GM23248 (cell line): ENCODE data around the gene CACNA1I. TPM values are rescaled to one million over a fixed set of nuclear protein-coding genes. Genes with fewer than 3 reads are reported as not detected.

Experiments used
- DNase-seq: peaks from one replicate; pipeline ENCODE4 v3.0.0-alpha.2; 2015
- H2AFZ ChIP-seq: fragments of 200-600 bp; sonication (generic); 2 replicates; pipeline ENCODE4 v1.6.1; 2016; ENCODE audit warnings: antibody characterized with exemption
- H3F3A ChIP-seq: fragments of 200-600 bp; sonication (generic); 2 replicates; pipeline ENCODE4 v1.6.1; 2016; ENCODE audit warnings: mild to moderate bottlenecking, antibody characterized with exemption, mixed run types; ENCODE audit not compliant: insufficient read depth
- H3K27ac ChIP-seq: fragments of 200-600 bp; sonication (generic); 2 replicates; pipeline ENCODE4 v1.5.1; 2016; ENCODE audit warnings: mild to moderate bottlenecking
- H3K27me3 ChIP-seq: fragments of 200-600 bp; sonication (generic); replicated peaks from 2 replicates; pipeline ENCODE4 v1.6.1; 2016; ENCODE audit warnings: mild to moderate bottlenecking; ENCODE audit not compliant: insufficient read depth
- H3K36me3 ChIP-seq: fragments of 200-600 bp; sonication (generic); 2 replicates; pipeline ENCODE4 v1.6.1; 2016; ENCODE audit warnings: low read depth, mild to moderate bottlenecking
- H3K4me1 ChIP-seq: fragments of 200-600 bp; sonication (generic); 2 replicates; pipeline ENCODE4 v1.6.1; 2016; ENCODE audit warnings: mild to moderate bottlenecking; ENCODE audit not compliant: insufficient read depth
- H3K4me2 ChIP-seq: fragments of 200-600 bp; sonication (generic); one replicate; pipeline ENCODE4 v1.6.1; 2016; ENCODE audit warnings: mild to moderate bottlenecking; ENCODE audit not compliant: unreplicated experiment
- H3K4me3 ChIP-seq: fragments of 200-600 bp; sonication (generic); 2 replicates; pipeline ENCODE4 v1.5.1; 2016; ENCODE audit warnings: mild to moderate bottlenecking
- H3K79me2 ChIP-seq: fragments of 200-600 bp; sonication (generic); 2 replicates; pipeline ENCODE4 v1.6.1; 2016; ENCODE audit warnings: mild to moderate bottlenecking; ENCODE audit not compliant: insufficient read depth
- H3K9ac ChIP-seq: fragments of 200-600 bp; sonication (generic); 2 replicates; pipeline ENCODE4 v1.6.1; 2016; ENCODE audit warnings: mild to moderate bottlenecking
- H3K9me2 ChIP-seq: fragments of 200-600 bp; sonication (generic); 2 replicates; pipeline ENCODE4 v1.6.1; 2016; ENCODE audit warnings: mixed run types, mild to moderate bottlenecking, moderate library complexity; ENCODE audit not compliant: insufficient read depth
- H3K9me3 ChIP-seq: fragments of 200-600 bp; sonication (generic); one replicate; pipeline ENCODE4 v1.6.1; 2017; ENCODE audit warnings: low read depth
- H4K20me1 ChIP-seq: fragments of 200-600 bp; sonication (generic); 2 replicates; pipeline ENCODE4 v1.6.0; 2016; ENCODE audit not compliant: insufficient read depth
- EZH2 ChIP-seq: fragments of 200-600 bp; sonication (generic); IDR thresholded peaks from 2 replicates; pipeline ENCODE4 v1.6.1; 2018; ENCODE audit warnings: antibody characterized with exemption, mild to moderate bottlenecking; ENCODE audit not compliant: insufficient read depth, poor library complexity, severe bottlenecking
- EZH2phosphoT487 ChIP-seq: fragments of 200-600 bp; sonication (generic); IDR thresholded peaks from 2 replicates; pipeline ENCODE4 v1.6.1; 2018; ENCODE audit warnings: antibody characterized with exemption, moderate library complexity, mild to moderate bottlenecking, low read depth; ENCODE audit not compliant: insufficient read depth
- WGBS, 2 experiments: methylation state at CpG; one replicate each; pipeline ENCODE4 v1.1.6; 2015 to 2017; ENCODE audit warnings: low lambda C conversion rate in 2 of 2, low coverage in 1 of 2; ENCODE audit errors: missing lambda C conversion rate in 2 of 2; 5-methylcytosine and 5-hydroxymethylcytosine counted together
- in situ Hi-C: fragments of 300-500 bp; cut with MboI; formaldehyde crosslinking; loops from 2 replicates; pipeline ENCODE4 v1.15.0; 2020
- polyA plus RNA-seq: library from polyadenylated mRNA; unstranded; fragments of >200 nt; fragmentation: Nextera tagmentation; extraction: Ambion mirVana; gene quantifications from 2 replicates; pipeline ENCODE4 v1.2.1, GENCODE V29; 2016
- total RNA-seq: library from RNA; depleted of rRNA; stranded (reverse); fragments of >200 nt; shearing (Covaris generic); gene quantifications from 2 replicates; pipeline ENCODE4 v1.2.3, GENCODE V29; 2014

CACNA1I gene
- total and polyA plus RNA-seq, 2 experiments from 2014 or later = not detected

- H3K4me3 ChIP-seq = no peak overlapping the region
- no peaks in the 10 kb centered on the region for H3K9me2 ChIP-seq
- H3K4me1 ChIP-seq = peaks cover 11% of the 10 kb centered on the region
- H2AFZ ChIP-seq = no peak overlapping the region
- no peak overlapping the region for H3K27ac ChIP-seq
- no peaks in the 10 kb centered on the region for H3F3A ChIP-seq
- WGBS, 2 experiments = 57 to 59% methylated on average over 6 of the region's 6 CpGs
- TF ChIP-seq EZH2 (no peak), EZH2phosphoT487 (no peak)
- no peak overlapping the region for H3K4me2 ChIP-seq
- no peaks in the 10 kb centered on the region for H3K9me3 ChIP-seq
- H4K20me1 ChIP-seq = no peaks in the 10 kb centered on the region
- no peak overlapping the region for H3K9ac ChIP-seq
- H3K36me3 ChIP-seq = no peaks in the 10 kb centered on the region
- no peaks in the 10 kb centered on the region for H3K79me2 ChIP-seq
- no peak for DNase-seq
- H3K27me3 ChIP-seq = peaks cover 9% of the 10 kb centered on the region; the same call in 1 of the 2 replicates
- in situ Hi-C loops = loop anchor here (25.0 kb wide), 1 partner anchor 109 kb away; no protein-coding TSS in a partner anchor
These were observed 26.0 kb downstream of the CACNA1I start for GRCh38 chr22:39596601-39597000.

DNA sequence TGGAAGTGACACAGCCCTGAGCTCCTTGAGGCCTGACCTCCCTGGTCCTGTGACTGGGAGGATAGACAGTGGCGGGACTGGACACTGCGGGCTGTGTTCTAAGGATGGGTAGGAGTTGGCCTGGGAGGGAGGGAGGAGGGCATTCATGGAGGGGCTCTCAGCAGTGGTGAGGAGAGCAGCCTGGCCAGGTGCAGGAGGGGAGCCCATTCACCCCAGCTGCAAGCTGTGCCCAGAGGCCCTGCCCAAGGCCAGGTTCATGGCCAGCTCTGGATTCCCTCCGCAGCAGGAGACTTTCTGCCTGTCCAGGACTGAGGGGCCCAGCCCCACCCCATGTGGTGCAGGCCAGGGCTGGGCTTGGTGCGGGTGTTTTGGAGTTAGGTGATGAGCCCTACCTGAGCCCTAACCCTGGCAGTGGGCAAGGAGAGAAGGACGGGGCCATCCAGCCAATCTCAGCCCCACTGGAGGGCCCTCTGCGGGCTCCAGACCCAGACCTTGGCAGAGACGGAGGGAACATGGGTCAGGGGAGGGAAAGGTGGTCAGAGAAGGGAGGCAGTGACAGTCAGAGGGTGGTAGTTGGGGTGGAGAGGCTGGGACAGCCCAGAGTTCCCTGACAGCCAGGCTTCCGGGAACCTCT lies 26.8 kb downstream of the CACNA1I start:
- Histone ChIP-seq H3K27ac (no peak overlapping the region), H2AFZ (no peak overlapping the region), H3K4me2 (no peak overlapping the region), H3K9me3 (no peaks in the 10 kb centered on the region), H4K20me1 (no peaks in the 10 kb centered on the region), H3K9ac (no peak overlapping the region), H3K9me2 (no peaks in the 10 kb centered on the region), H3K36me3 (no peaks in the 10 kb centered on the region), H3F3A (no peaks in the 10 kb centered on the region), H3K27me3 (peaks cover 11% of the 10 kb centered on the region; the same call in 1 of the 2 replicates), H3K79me2 (no peaks in the 10 kb centered on the region), H3K4me3 (no peak overlapping the region), H3K4me1 (peaks cover 7% of the 10 kb centered on the region)
- in situ Hi-C loops = loop anchor here (25.0 kb wide), 1 partner anchor 110 kb away; no protein-coding TSS in a partner anchor
- TF ChIP-seq EZH2 = no peak
- no peak for TF ChIP-seq EZH2phosphoT487
- 48 to 58% methylated on average over 7 of the region's 8 CpGs for WGBS, 2 experiments
- DNase-seq = no peak

DNA sequence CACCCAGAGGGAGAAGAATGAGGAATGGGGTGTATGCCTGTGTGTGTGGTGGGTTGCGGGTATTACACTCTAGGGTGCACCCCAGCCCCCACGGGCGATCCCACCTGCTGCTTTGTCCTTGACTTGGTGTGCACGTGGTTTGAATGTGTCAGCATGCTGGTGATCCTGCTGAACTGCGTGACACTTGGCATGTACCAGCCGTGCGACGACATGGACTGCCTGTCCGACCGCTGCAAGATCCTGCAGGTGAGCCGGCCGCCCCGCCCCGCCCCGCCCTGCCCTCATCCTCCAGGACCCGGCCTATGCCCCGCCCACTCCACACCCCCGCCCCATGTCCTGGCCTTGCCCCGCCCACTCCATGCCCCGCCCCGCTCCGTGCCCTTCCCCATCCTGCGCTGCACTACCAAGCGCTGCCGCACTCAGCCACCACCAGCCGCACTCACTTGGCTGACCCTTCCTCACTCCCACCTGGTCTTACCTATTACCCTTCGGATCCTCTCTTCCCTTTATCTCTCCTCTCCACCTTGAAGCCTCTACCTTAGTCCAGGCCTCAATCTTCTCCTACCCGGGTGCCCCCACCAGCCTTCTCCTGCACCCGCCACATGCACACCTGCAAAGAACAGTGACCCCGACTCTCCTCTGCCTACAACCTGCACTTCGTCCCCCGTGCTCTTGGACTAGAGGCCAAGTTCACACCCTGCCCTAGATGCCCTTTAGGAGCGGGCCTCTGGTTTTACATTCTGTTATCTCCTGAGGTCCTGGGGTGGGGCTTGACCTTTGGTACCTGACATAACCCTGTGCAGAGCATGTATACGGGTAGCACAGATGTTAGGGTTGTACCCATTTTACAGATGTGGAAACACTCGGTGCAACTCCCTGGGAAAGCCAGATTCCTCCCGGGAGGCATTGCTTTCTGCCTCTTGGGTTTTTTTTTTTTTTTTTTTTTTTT lies 27.7 kb downstream of the CACNA1I start:
- TF ChIP-seq EZH2 = no peak
- TF ChIP-seq EZH2phosphoT487 = no peak
- no peaks in the 10 kb centered on the region for H3K9me3 ChIP-seq
- in situ Hi-C loops = loop anchor here (25.0 kb wide), 1 partner anchor 111 kb away; no protein-coding TSS in a partner anchor
- no peaks in the 10 kb centered on the region for H4K20me1 ChIP-seq
- whole genome bisulfite sequencing, 2 experiments = 19 to 22% methylated on average over 26 to 36 of the region's 36 CpGs
- no peaks in the 10 kb centered on the region for H3K4me1 ChIP-seq
- H3F3A ChIP-seq = no peaks in the 10 kb centered on the region
- no peaks in the 10 kb centered on the region for H3K9me2 ChIP-seq
- no peak overlapping the region for H3K27ac ChIP-seq
- H3K36me3 ChIP-seq = no peaks in the 10 kb centered on the region
- H3K79me2 ChIP-seq = no peaks in the 10 kb centered on the region
- no peak overlapping the region for H3K4me2 ChIP-seq
- DNase-seq = peak; percentile 25
- no peak overlapping the region for H2AFZ ChIP-seq
- no peak overlapping the region for H3K9ac ChIP-seq
- H3K27me3 ChIP-seq = peaks cover 20% of the 10 kb centered on the region
- no peak overlapping the region for H3K4me3 ChIP-seq

DNA sequence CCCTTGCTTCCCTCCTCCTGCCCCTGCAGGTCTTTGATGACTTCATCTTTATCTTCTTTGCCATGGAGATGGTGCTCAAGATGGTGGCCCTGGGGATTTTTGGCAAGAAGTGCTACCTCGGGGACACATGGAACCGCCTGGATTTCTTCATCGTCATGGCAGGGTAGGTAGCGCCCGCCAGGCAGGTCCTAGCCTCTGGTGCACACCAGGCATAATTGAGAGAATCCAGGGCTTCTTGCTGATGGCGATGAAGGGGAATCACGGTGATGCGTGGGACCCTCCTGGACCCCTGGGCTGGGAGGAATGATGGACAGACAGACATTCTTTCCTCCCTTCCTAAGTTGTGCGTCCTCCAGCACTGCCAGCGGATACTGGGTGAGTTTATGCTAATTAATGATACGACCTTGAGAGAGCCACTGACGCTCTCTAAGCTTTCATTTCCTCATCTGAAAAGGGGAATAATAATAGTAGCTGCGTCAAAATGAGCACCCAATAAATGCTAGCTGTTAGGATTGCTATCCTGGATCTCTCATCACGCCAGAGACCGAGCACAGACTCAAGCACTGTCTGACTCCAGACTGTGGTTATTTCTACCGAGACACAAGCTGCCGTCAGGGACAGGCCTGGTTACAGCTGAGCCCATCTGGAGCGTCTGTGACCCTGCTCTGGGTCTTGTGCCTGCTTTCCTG lies 30.1 kb downstream of the CACNA1I start:
- Histone ChIP-seq H3K4me3 (no peak overlapping the region), H3K9ac (no peak overlapping the region), H3K36me3 (no peaks in the 10 kb centered on the region), H3K4me2 (no peak overlapping the region), H3K27ac (no peak overlapping the region), H3K79me2 (no peaks in the 10 kb centered on the region), H3K27me3 (peaks cover 30% of the 10 kb centered on the region), H3K4me1 (no peaks in the 10 kb centered on the region), H2AFZ (no peak overlapping the region), H3F3A (no peaks in the 10 kb centered on the region), H3K9me3 (no peaks in the 10 kb centered on the region), H3K9me2 (no peaks in the 10 kb centered on the region), H4K20me1 (no peaks in the 10 kb centered on the region)
- in situ Hi-C loops = no loop called here
- no peak for TF ChIP-seq EZH2phosphoT487
- no peak for TF ChIP-seq EZH2
- DNase-seq = no peak
- WGBS, 2 experiments = 60% methylated on average over 18 of the region's 18 CpGs
